Measurements from ENCODE around the gene PRTN3. TPM values are rescaled to one million over a fixed set of nuclear protein-coding genes. Genes with fewer than 3 reads are reported as not detected.
"Not testable (repeated sequence)": the region's sequence is repeated elsewhere in the genome, so short reads cannot be mapped to it uniquely, and the experiment has no call there.

The PRTN3 gene
- total RNA-seq, 1 donor from 2014 or later, result not detected

DNA sequence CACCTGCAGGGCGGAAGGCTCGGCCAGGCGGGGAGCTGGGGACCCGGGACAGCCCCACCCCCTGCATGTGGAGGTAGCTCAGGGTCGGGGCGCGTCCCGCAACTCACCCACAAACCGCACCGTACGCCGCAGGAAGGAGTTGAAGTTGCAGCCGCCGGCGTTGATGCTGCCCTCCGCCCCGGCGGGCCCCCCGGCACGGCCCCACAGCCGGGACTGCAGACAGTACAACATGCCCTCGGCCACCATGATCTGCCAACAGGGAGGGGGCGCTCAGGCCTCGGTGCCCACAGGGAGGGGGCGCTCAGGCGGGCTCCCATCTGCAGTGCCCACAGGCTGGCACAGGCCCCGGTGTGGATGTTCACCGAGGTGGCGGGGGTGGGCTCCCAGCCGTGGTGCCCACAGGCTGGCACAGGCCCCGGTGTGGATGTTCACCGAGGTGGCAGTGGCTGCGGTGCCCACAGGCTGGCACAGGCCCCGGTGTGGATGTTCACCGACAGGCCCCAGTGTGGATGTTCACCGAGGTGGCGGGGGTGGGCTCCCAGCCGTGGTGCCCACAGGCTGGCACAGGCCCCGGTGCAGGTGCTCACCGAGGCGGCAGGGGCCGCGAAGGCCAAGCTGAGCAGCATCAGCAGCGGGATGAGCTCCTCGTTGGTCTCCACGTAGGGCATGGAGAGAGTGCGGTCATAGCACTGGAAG, 25.6 kb upstream of the PRTN3 start:
- intact Hi-C loops (cut with micrococcal nuclease), result no loop called here

DNA sequence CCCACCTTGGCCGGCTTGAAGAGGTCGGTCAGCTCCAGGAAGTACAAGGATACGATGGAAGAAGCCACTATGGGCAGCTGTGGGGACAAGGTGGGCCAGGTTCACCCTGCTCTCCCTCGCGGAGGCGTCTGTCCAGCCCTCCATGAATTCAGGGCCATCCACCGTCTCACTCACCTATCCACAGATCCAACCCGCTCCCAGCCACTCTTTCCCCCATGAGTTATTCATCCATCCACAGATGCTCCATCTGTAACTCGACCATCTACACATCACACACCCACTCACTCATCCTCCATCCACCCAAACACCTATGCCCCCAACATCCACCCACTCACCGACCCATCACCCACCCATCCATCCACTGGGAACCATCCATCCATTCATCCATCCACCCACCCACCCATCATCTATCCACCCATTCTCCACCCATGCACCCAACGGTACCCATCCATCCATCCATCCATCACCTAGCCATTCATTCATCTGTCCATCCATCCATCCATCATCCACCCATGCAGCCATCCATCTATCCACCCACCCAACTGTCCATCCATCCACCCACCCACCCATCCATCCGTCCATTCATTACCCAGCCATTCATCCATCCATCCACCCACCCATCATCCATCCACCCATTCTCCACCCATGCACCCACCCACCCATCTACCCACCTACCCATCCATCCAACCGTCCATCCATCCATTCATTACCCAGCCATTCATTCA, 24.9 kb upstream of the PRTN3 start:
- intact Hi-C loops (cut with micrococcal nuclease), result no loop called here

GRCh38 chr19:816500-816857, 24.3 kb upstream of the PRTN3 start:
- intact Hi-C loops (cut with micrococcal nuclease), result no loop called here

DNA sequence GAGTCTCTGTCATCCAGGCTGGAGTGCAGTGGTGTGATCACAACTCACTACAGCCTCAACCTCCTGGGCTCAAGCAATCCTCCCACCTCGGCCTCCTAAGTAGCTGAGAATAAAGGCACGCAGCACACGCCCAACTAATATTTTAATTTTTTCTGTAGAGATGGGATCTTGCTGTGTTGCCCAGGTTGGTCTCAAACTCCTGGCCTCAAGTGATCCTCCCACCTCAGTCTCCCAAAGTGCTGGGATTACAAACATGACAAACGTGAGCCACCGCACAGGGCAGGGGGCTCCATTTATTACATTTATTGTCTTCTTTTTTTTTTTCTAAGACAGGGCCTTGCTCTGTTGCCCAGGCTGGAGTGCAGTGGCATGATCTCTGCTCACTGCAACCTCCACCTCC, 20.6 kb upstream of the PRTN3 start:
- intact Hi-C loops (cut with micrococcal nuclease), result not testable (repeated sequence)

DNA sequence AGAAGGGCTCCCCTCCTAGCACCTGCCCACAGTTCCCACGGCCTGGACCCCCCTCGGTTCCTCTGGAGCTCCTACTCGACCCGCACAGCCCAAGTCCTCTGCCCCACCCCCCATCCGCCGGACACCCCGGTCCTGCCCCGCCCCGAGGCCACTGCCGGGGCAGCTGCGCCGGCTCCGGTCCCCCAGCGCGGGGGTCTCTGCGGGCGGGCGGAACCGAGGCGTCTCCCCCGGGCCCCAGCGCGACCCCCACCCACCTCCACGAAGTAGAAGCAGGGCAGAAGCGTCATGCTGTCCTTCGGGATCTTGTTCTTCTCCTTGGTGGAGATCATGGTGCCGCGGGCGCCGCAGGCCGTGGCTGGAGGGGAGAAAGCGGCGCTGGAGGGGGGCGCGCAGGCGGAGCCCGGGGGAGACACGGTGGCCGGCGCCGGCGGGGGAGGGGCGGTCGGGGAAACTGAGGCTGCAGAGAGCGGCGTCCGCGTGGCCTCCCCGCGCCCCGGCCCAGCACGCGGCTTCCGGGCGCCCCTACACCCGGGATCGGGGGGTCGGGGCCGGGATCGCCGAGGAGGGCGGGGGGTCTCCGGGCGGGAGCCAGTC, 19.5 kb upstream of the PRTN3 start:
- intact Hi-C loops (cut with micrococcal nuclease), result no loop called here

GRCh38 chr19:821825-822503, 18.8 kb upstream of the PRTN3 start, which contains the start of gene PLPPR3:
TSS of gene PLPPR3 (minus strand) at chr19:821955. CDS start at chr19:821559, 396 bp downstream.
- intact Hi-C loops (cut with micrococcal nuclease), result no loop called here

DNA sequence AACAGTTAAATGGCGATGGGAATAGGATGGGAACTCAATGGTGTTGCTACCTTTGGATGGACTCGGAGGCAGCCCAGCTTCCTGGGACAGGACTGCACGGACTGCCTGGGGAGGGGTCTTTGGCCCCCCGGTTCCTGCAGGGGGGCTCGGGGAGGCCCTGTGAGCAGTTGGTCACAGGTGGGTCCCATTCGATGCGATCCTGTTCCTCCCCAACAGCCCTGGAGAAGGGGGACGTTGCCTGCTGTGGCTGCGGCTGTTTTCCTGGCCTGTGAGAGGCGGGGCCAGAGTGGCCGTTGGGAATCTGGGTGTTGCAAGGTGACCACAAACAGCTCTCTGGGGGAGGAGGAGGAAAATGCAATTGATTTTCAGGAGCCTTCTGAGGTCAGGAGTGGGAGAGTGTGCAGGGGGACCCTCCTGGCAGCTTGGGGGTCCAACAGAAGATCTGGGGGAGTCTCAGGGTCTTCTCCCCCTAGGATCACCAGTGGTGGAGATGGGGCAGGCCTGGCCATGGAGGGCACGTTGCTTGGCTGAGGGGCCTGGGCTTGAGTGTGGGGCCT, 17.2 kb upstream of the PRTN3 start:
- intact Hi-C loops (cut with micrococcal nuclease), result no loop called here

DNA sequence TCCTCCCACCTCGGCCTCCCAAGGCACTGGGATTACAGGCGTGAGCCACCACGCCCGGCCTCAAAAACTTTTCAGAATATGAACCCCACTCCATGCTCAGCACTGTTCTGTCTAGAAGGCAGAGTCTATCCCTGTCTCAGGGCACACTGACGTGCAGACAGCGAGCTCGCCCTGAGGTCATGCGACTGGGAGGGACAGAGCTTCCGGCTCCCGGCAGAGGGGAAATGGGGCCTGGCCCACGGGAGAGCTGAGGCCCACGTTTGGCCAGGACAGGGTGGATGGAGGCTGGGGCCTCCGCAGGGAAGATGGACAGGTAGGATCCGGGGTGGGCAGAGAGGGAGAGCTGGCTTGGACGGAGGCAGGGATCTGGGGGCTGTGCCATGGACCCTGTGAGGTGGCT, 15.9 kb upstream of the PRTN3 start:
- intact Hi-C loops (cut with micrococcal nuclease), result no loop called here

DNA sequence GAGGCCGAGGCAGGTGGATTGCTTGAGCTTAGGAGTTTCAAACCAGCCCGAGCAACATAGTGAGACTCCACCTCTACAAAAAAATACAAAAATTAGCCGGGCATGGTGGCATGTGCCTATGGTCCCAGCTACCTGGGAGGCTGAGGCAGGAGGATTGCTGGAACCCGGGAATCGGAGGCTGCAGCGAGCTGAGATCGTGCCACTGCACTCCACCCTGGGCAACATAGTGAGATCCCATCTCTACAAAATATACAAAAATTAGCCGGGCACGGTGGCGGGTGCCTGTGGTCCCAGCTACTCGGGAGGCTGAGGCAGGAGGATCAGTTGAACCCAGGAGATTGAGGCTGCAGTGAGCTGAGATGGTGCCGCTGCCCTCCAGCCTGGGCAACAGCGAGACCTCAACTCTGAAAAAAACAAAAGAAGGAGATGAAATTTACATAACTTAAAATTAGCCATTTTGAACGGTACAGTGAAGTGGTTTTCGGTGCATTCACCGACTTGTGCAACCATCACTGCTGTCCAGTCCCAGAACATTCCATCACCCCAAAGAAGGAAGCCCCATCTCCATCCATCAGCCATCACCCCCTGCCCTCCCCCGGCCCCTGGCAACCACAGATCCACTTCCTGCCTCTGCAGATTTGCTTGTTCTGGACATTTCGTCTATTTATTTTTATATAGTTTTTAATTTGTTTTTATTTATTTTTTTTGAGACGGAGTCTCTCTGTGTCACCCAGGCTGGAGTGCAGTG, 14.7 kb upstream of the PRTN3 start:
- intact Hi-C loops (cut with micrococcal nuclease), result no loop called here

GRCh38 chr19:827314-827709, 13.5 kb upstream of the PRTN3 start:
- intact Hi-C loops (cut with micrococcal nuclease), result no loop called here

DNA sequence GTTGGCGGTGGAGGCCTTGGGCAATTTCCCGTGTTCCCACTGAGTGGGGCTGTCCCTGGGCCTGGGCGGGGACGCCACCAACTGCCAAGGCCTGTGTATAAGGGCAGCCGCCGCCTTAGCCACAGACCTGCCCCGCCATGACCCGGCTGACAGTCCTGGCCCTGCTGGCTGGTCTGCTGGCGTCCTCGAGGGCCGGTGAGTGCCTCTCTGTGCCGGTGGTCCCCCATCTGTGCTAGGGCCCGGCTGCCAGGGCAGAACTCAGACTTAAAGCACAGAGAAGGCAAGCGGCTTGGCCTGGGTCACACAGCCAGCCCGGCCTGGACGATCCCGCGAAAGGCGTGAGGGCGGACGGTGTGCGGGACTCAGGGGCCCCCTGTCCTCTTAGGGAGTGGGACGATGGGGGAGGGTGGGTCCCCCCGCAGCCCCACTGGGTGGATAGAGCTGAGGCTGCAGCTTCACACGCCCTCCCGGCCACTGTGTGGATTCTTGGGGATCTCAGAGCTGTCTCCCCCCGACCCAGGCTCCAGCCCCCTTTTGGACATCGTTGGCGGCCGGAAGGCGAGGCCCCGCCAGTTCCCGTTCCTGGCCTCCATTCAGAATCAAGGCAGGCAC, 13.0 kb upstream of the PRTN3 start, which contains the start of gene AZU1:
TSS of gene AZU1 (plus strand) at position 128 of the 612 bp plus-strand sequence. CDS start at position 138, 10 bp downstream.
- intact Hi-C loops (cut with micrococcal nuclease), result no loop called here

DNA sequence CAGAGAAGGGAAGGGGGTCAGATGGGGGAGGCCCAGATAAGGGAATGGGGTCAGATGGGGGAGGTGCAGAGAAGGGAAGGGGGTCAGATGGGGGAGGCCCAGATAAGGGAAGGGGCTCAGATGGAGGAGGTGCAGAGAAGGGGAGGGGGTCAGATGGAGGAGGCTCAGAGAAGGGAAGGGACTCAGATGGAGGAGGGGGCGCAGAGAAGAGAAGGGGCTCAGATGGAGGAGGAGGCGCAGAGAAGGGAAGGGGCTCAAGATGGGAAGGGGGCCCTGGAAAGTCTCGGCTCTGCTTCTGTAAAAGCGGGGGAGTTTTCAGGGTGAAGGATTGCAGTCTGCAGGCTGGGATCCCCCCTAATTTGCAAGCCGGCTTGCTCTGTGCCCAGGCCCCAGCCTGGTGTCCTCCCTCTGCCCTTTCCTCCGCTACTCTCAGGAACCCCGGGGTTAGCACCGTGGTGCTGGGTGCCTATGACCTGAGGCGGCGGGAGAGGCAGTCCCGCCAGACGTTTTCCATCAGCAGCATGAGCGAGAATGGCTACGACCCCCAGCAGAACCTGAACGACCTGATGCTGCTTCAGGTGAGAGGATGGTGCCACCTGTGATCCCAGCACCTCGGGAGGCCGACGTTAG, 11.6 kb upstream of the PRTN3 start:
- intact Hi-C loops (cut with micrococcal nuclease), result no loop called here

- intact Hi-C loops (cut with micrococcal nuclease), result no loop called here
These were observed 9.1 kb upstream of the PRTN3 start for GRCh38 chr19:831407-832369.

GRCh38 chr19:834216-834615, 6.6 kb upstream of the PRTN3 start:
- intact Hi-C loops (cut with micrococcal nuclease), result no loop called here

GRCh38 chr19:835210-835810, 5.5 kb upstream of the PRTN3 start:
- intact Hi-C loops (cut with micrococcal nuclease), result no loop called here

DNA sequence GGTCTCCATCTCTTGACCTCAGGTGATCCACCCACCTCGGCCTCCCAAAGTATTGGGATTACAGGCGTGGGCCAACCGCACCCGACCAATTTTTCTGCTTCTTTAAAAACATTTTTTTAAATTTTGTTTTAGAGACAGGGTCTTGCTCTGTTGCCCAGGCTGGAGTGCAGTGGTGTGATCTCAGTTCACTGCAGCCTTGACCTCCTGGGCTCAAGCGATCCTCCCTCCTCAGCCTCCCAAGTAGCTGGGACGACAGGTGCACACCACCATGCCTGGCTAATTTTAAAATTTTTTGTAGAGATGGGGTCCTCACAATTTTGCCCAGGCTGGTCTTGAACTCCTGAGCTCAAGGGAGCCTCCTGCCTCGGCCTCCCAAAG, 2.0 kb downstream of the PRTN3 start:
- intact Hi-C loops (cut with micrococcal nuclease), result not testable (repeated sequence)

GRCh38 chr19:843180-843835, 2.5 kb downstream of the PRTN3 start:
- intact Hi-C loops (cut with micrococcal nuclease), result no loop called here

Data from T-helper 1 cell treated with Interleukin-12 subunit alpha and Interleukin-12 subunit beta and Interleukin-4 antibody, amounts not matched to agents 30 ng/mL and 1 ng/mL, for 36 hours (primary cell).